Left lung (tissue), 10 donors: ENCODE data around the gene CFI. TPM values are rescaled to one million over a fixed set of nuclear protein-coding genes. Genes with fewer than 3 reads are reported as not detected.

Experiments used
- ATAC-seq: fragments of 200-7000 bp; cut with Tn5 transposase; one replicate; pipeline ENCODE4 v1.9.1; 2020; ENCODE audit warnings: moderate library complexity
- DNase-seq, 4 donors: peaks; one replicate each; pipeline ENCODE4 v3.0.0-alpha.2; 2013 to 2020
- H3K27ac ChIP-seq, 2 donors: fragments of 200-600 bp; sonication (generic) in 1 of 2; one replicate each; pipeline versions ENCODE4 v1.5.0 to v1.8.0; 2020 to 2021
- H3K27me3 ChIP-seq, 2 donors: fragments of 200-600 bp; sonication (generic) in 1 of 2; one replicate each; pipeline versions ENCODE4 v1.5.0 to v1.8.0; 2020 to 2021
- H3K36me3 ChIP-seq, 2 donors: fragments of 200-600 bp; sonication (generic) in 1 of 2; one replicate each; pipeline versions ENCODE4 v1.5.0 to v1.8.0; 2020 to 2021
- H3K4me1 ChIP-seq, 2 donors: fragments of 200-600 bp; one replicate each; pipeline ENCODE4 v1.8.0; 2021
- H3K4me3 ChIP-seq, 2 donors: fragments of 200-600 bp; sonication (generic) in 1 of 2; one replicate each; pipeline versions ENCODE4 v1.5.0 to v1.8.0; 2020 to 2021; ENCODE audit warnings: mild to moderate bottlenecking in 1 of 2
- H3K9me3 ChIP-seq, 2 donors: fragments of 200-600 bp; sonication (generic) in 1 of 2; one replicate each; pipeline versions ENCODE4 v1.5.0 to v1.8.0; 2020 to 2021
- CTCF ChIP-seq, 2 donors: fragments of 200-600 bp; sonication (generic) in 1 of 2; IDR thresholded peaks; one replicate each; pipeline versions ENCODE4 v1.5.0 to v1.8.0; 2021; ENCODE audit warnings: antibody characterized with exemption in 2 of 2
- intact Hi-C, 2 donors: fragments of 100-400 bp; cut with DNase I; formaldehyde crosslinking; loops; one replicate each; pipeline versions ENCODE4 v1.11.2 to v1.14.2; 2022
- polyA plus RNA-seq, 6 donors: library from polyadenylated mRNA; unstranded; fragments of 120-200 nt; gene quantifications; one replicate each; pipeline ENCODE4 v1.2.1, GENCODE V29; 2013; ENCODE audit not compliant: insufficient read length in 6 of 6
- total RNA-seq, 2 donors: library from RNA; stranded (reverse); fragmentation: NEBNext Ultra II Directional; extraction: Animal tissue kit (Norgen Biotek cat#: 25700); gene quantifications; one replicate each; pipeline ENCODE4 v1.2.1, GENCODE V29; 2021
- donor health status: DM: no; HTN: yes; CAD: no.
- donor health status: DM: no; HTN: no; CAD: no.

Gene CFI
- total and polyA plus RNA-seq, 8 donors: 66.8 to 115 (median 93.8) TPM

- ATAC-seq (no peak), DNase-seq (no peak)
- H3K36me3 ChIP-seq: peaks cover 0 to 12% of the 10 kb centered on the region in 2 donors
- TF ChIP-seq CTCF (IDR thresholded peaks at IDR 0.05): no peak
- intact Hi-C loops: no loop called here
- no peak overlapping the region for H3K4me3 ChIP-seq
- no peaks in the 10 kb centered on the region for H3K4me1 ChIP-seq
- no peaks in the 10 kb centered on the region for H3K27me3 ChIP-seq
- no peak overlapping the region for H3K27ac ChIP-seq
- no peaks in the 10 kb centered on the region for H3K9me3 ChIP-seq
Measured at GRCh38 chr4:109719604-109720003, 82.2 kb downstream of the CFI start.

GRCh38 chr4:109718759-109719158, 83.0 kb downstream of the CFI start:
- no peak overlapping the region for H3K4me3 ChIP-seq
- no peak for ATAC-seq
- TF ChIP-seq CTCF (IDR thresholded peaks at IDR 0.05): no peak
- no peaks in the 10 kb centered on the region for H3K4me1 ChIP-seq
- H3K36me3 ChIP-seq: peaks cover 0 to 18% of the 10 kb centered on the region in 2 donors
- no peak for DNase-seq
- H3K27ac ChIP-seq: no peak overlapping the region
- H3K9me3 ChIP-seq: no peaks in the 10 kb centered on the region
- no peaks in the 10 kb centered on the region for H3K27me3 ChIP-seq
- intact Hi-C loops: no loop called here

GRCh38 chr4:109713500-109713899, 88.3 kb downstream of the CFI start:
- no peak for DNase-seq
- intact Hi-C loops: no loop called here
- Histone ChIP-seq H3K4me1 (no peaks in the 10 kb centered on the region), H3K36me3 (peaks cover 0 to 34% of the 10 kb centered on the region in 2 donors), H3K27me3 (no peaks in the 10 kb centered on the region), H3K9me3 (no peaks in the 10 kb centered on the region), H3K27ac (no peak overlapping the region), H3K4me3 (no peak overlapping the region)
- TF ChIP-seq CTCF (IDR thresholded peaks at IDR 0.05): no peak
- ATAC-seq: no peak

- intact Hi-C loops: loop anchor here in 1 of 2 donors (10.0 kb wide), 1 partner anchor 274 kb away; the partner anchor contains the start of gene SEC24B
- DNase-seq: no peak
Measured at GRCh38 chr4:109708990-109709389, 92.8 kb downstream of the CFI start.

GRCh38 chr4:109708435-109708834, 93.4 kb downstream of the CFI start:
- no peak overlapping the region for H3K4me3 ChIP-seq
- peaks cover 0 to 17% of the 10 kb centered on the region in 2 donors for H3K36me3 ChIP-seq
- DNase-seq (no peak), ATAC-seq (no peak)
- peaks cover 0 to 11% of the 10 kb centered on the region in 2 donors for H3K4me1 ChIP-seq
- H3K27ac ChIP-seq: no peak overlapping the region
- no peak for TF ChIP-seq CTCF (IDR thresholded peaks at IDR 0.05)
- no peaks in the 10 kb centered on the region for H3K9me3 ChIP-seq
- intact Hi-C loops: loop anchor here in 1 of 2 donors (10.0 kb wide), 1 partner anchor 274 kb away; the partner anchor contains the start of gene SEC24B
- H3K27me3 ChIP-seq: no peaks in the 10 kb centered on the region

More at GRCh38 chr4:109708990-109709389, 92.8 kb downstream of the CFI start:
- no peak overlapping the region for H3K27ac ChIP-seq
- no peaks in the 10 kb centered on the region for H3K27me3 ChIP-seq
- peaks cover 0 to 5% of the 10 kb centered on the region in 2 donors for H3K4me1 ChIP-seq
- H3K9me3 ChIP-seq: no peaks in the 10 kb centered on the region
- TF ChIP-seq CTCF (IDR thresholded peaks at IDR 0.05): no peak
- H3K36me3 ChIP-seq: peaks cover 0 to 23% of the 10 kb centered on the region in 2 donors
- no peak overlapping the region for H3K4me3 ChIP-seq
- no peak for ATAC-seq
